SIG-M5 treated with dmso at 0.1 percent for 504 hours (cell line): ENCODE results near the gene PMPCB.
"Not testable (repeated sequence)": the region's sequence is repeated elsewhere in the genome, so short reads cannot be mapped to it uniquely, and the experiment has no call there.

Experiments
- DNase-seq: peaks from one replicate; lab custom pipeline; 2025; ENCODE audit not compliant: unreplicated experiment; lab: John Stamatoyannopoulos, UW

Gene PMPCB

GRCh38 chr7:103296901-103297836, at the start of gene PMPCB:
Gene PMPCB, plus strand, starts transcription at chr7:103297435. Its CDS starts 25 bp downstream, at chr7:103297460.
- peak; percentile 82 for DNase-seq

GRCh38 chr7:103253699-103254506, 43.3 kb upstream of the PMPCB start:
- DNase-seq, result not testable (repeated sequence)

- not testable (repeated sequence) for DNase-seq
Observed at GRCh38 chr7:103264054-103264453, 33.2 kb upstream of the PMPCB start.

- DNase-seq, result not testable (repeated sequence)
Observed at GRCh38 chr7:103266229-103266628, 31.0 kb upstream of the PMPCB start.

- not testable (repeated sequence) for DNase-seq
Observed at GRCh38 chr7:103273374-103273773, 23.9 kb upstream of the PMPCB start.

GRCh38 chr7:103274867-103275266, 22.4 kb upstream of the PMPCB start:
- not testable (repeated sequence) for DNase-seq

- DNase-seq, result not testable (repeated sequence)
Observed at GRCh38 chr7:103278195-103278594, 19.0 kb upstream of the PMPCB start.

GRCh38 chr7:103279636-103279962, 17.6 kb upstream of the PMPCB start:
- peak; percentile 25 for DNase-seq

GRCh38 chr7:103279963-103280802, 17.1 kb upstream of the PMPCB start:
- peak; percentile 45 for DNase-seq

GRCh38 chr7:103280803-103281155, 16.5 kb upstream of the PMPCB start:
- not testable (repeated sequence) for DNase-seq

- not testable (repeated sequence) for DNase-seq
Observed at GRCh38 chr7:103282802-103283427, 14.3 kb upstream of the PMPCB start.

GRCh38 chr7:103292122-103292521, 5.1 kb upstream of the PMPCB start:
- no peak for DNase-seq

- DNase-seq, result no peak
Observed at GRCh38 chr7:103293526-103293925, 3.7 kb upstream of the PMPCB start.

GRCh38 chr7:103297837-103298179, 573 bp downstream of the PMPCB start:
- DNase-seq, result no peak

GRCh38 chr7:103299660-103300059, 2.4 kb downstream of the PMPCB start:
- no peak for DNase-seq

- no peak for DNase-seq
Observed at GRCh38 chr7:103301441-103301840, 4.2 kb downstream of the PMPCB start.

GRCh38 chr7:103307503-103308231, 10.4 kb downstream of the PMPCB start:
- DNase-seq, result no peak

- no peak for DNase-seq
Observed at GRCh38 chr7:103314852-103315251, 17.6 kb downstream of the PMPCB start.

GRCh38 chr7:103316380-103316941, 19.2 kb downstream of the PMPCB start:
- no peak for DNase-seq

GRCh38 chr7:103317009-103317408, 19.8 kb downstream of the PMPCB start:
- DNase-seq, result no peak
